CD14-positive monocyte (primary cell): ENCODE measurements around the gene DAPK1. TPM values are rescaled to one million over a fixed set of nuclear protein-coding genes. Genes with fewer than 3 reads are reported as not detected.

Experiments
- DNase-seq, 3 donors: peaks; one replicate each; pipeline ENCODE4 v3.0.0-alpha.2; 2011 to 2022
- H2AFZ ChIP-seq: 2 replicates; pipeline ENCODE4 v1.6.0; 2012; ENCODE audit warnings: mild to moderate bottlenecking, low read depth, low read length, inconsistent platforms; ENCODE audit not compliant: insufficient read depth, poor library complexity, severe bottlenecking
- H3K27ac ChIP-seq, 2 donors: 1 replicate in 1 of 2; 2 replicates in 1 of 2; pipeline ENCODE4 v1.5.1; 2012 to 2013; ENCODE audit warnings: low read length in 2 of 2, control low read depth in 1 of 2, inconsistent platforms in 1 of 2, low read depth in 1 of 2, mild to moderate bottlenecking in 1 of 2
- H3K27me3 ChIP-seq, 2 donors: one replicate each; pipeline versions ENCODE4 v1.6.0 to v1.6.1; 2011 to 2013; ENCODE audit warnings: low read length in 2 of 2; ENCODE audit not compliant: control insufficient read depth in 2 of 2, insufficient read depth in 2 of 2
- H3K36me3 ChIP-seq, 2 donors: replicated peaks in 1 of 2; 1 replicate in 1 of 2; 2 replicates in 1 of 2; pipeline versions ENCODE4 v1.5.1 to v1.6.1; 2012 to 2013; ENCODE audit warnings: low read length in 2 of 2, control low read depth in 1 of 2, inconsistent platforms in 1 of 2, mild to moderate bottlenecking in 1 of 2; ENCODE audit not compliant: insufficient read depth in 2 of 2, control insufficient read depth in 1 of 2
- H3K4me1 ChIP-seq, 2 donors: 1 replicate in 1 of 2; 2 replicates in 1 of 2; pipeline versions ENCODE4 v1.5.1 to v1.6.1; 2012 to 2013; ENCODE audit warnings: low read length in 2 of 2, control low read depth in 1 of 2, inconsistent platforms in 1 of 2, mild to moderate bottlenecking in 1 of 2, moderate library complexity in 1 of 2; ENCODE audit not compliant: insufficient read depth in 2 of 2, control insufficient read depth in 1 of 2
- H3K4me2 ChIP-seq: replicated peaks from 2 replicates; pipeline ENCODE3; 2012; ENCODE audit warnings: low read length, moderate library complexity, mild to moderate bottlenecking; ENCODE audit not compliant: poor library complexity, severe bottlenecking; ENCODE audit errors: extremely low read depth
- H3K4me3 ChIP-seq, 3 experiments: fragments of 200-600 bp in 1 of 3; sonication (generic) in 1 of 3; replicated peaks in 1 of 3; 1 replicate in 2 of 3; 2 replicates in 1 of 3; pipeline ENCODE4 v1.5.1; 2011 to 2013; ENCODE audit warnings: low read length in 3 of 3, mild to moderate bottlenecking in 3 of 3, control low read depth in 2 of 3, low read depth in 2 of 3, inconsistent platforms in 1 of 3, moderate library complexity in 1 of 3
- H3K79me2 ChIP-seq: 2 replicates; pipeline ENCODE4 v1.6.0; 2012; ENCODE audit warnings: mild to moderate bottlenecking, control low read depth, inconsistent platforms, low read length, moderate library complexity; ENCODE audit not compliant: insufficient read depth
- H3K9ac ChIP-seq: 2 replicates; pipeline ENCODE4 v1.6.0; 2017; ENCODE audit warnings: low read length, mild to moderate bottlenecking; ENCODE audit not compliant: insufficient read depth, poor library complexity, severe bottlenecking
- H3K9me3 ChIP-seq, 2 donors: replicated peaks in 1 of 2; 1 replicate in 1 of 2; 2 replicates in 1 of 2; pipeline versions ENCODE4 v1.5.1 to v1.6.1; 2012 to 2013; ENCODE audit warnings: low read length in 2 of 2, control low read depth in 1 of 2; ENCODE audit not compliant: control insufficient read depth in 1 of 2, insufficient read depth in 1 of 2
- H4K20me1 ChIP-seq: 2 replicates; pipeline ENCODE4 v1.6.0; 2012; ENCODE audit warnings: mild to moderate bottlenecking, low read length, control low read depth, moderate library complexity; ENCODE audit not compliant: insufficient read depth
- H3K27ac Mint-ChIP-seq, 7 donors: one replicate each; pipeline ENCODE4 v1.8.0; 2020; ENCODE audit warnings: mild to moderate bottlenecking in 7 of 7, mixed read lengths in 7 of 7, moderate library complexity in 6 of 7, inconsistent platforms in 2 of 7
- H3K27me3 Mint-ChIP-seq, 3 donors: one replicate each; pipeline ENCODE4 v1.8.0; 2021 to 2022; ENCODE audit warnings: low read depth in 3 of 3, mild to moderate bottlenecking in 3 of 3, mixed read lengths in 3 of 3, moderate library complexity in 3 of 3, inconsistent platforms in 1 of 3
- H3K36me3 Mint-ChIP-seq, 2 donors: one replicate each; pipeline ENCODE4 v1.8.0; 2020; ENCODE audit warnings: mixed read lengths in 2 of 2, inconsistent platforms in 1 of 2, mild to moderate bottlenecking in 1 of 2
- H3K4me1 Mint-ChIP-seq: one replicate; pipeline ENCODE4 v1.8.0; 2020; ENCODE audit warnings: mild to moderate bottlenecking, mixed read lengths
- H3K4me3 Mint-ChIP-seq, 2 donors: one replicate each; pipeline ENCODE4 v1.8.0; 2020; ENCODE audit warnings: mild to moderate bottlenecking in 2 of 2, mixed read lengths in 2 of 2, moderate library complexity in 1 of 2
- H3K9me3 Mint-ChIP-seq, 7 donors: one replicate each; pipeline ENCODE4 v1.8.0; 2020 to 2022; ENCODE audit warnings: mixed read lengths in 7 of 7, mild to moderate bottlenecking in 6 of 7, moderate library complexity in 6 of 7, inconsistent platforms in 2 of 7
- CTCF ChIP-seq: fragments of 200-600 bp; IDR thresholded peaks from one replicate; pipeline ENCODE4 v1.8.0; 2022; ENCODE audit warnings: antibody characterized with exemption, mild to moderate bottlenecking
- WGBS: methylation state at CpG from one replicate; pipeline ENCODE4 v1.1.5; 2013; ENCODE audit warnings: missing lambda C conversion rate; ENCODE audit not compliant: insufficient coverage; 5-methylcytosine and 5-hydroxymethylcytosine counted together
- intact Hi-C, 2 donors: fragments of 100-400 bp; cut with micrococcal nuclease; formaldehyde crosslinking; loops; one replicate each; pipeline versions ENCODE4 v1.15.0 to v1.15.1; 2023
- polyA plus RNA-seq, 3 donors: library from polyadenylated mRNA; depleted of rRNA in 1 of 3; unstranded in 2 of 3; stranded (reverse) in 1 of 3; fragments of 300-500 nt in 2 of 3; fragments of >200 nt in 1 of 3; fragmentation: Illumina TruSeq in 2 of 3; gene quantifications; 1 replicate in 2 of 3; 2 replicates in 1 of 3; pipeline ENCODE4 v1.2.3, GENCODE V29; 2012 to 2021

Gene DAPK1
- polyA plus RNA-seq, 3 donors = 24.1 to 102 (median 44.4) TPM

GRCh38 chr9:87491523-87491922 is 6.1 kb upstream of the DAPK1 start:
- H3K36me3 Mint-ChIP-seq = no peaks in the 10 kb centered on the region
- no peaks in the 10 kb centered on the region for H3K36me3 ChIP-seq
- intact Hi-C loops = loop anchor here in 1 of 2 donors (10.0 kb wide), 2 partner anchors 157 to 223 kb away; no protein-coding TSS in a partner anchor
- H3K4me3 ChIP-seq = no peak overlapping the region
- no peaks in the 10 kb centered on the region for H3K79me2 ChIP-seq
- no peak overlapping the region for H3K4me3 Mint-ChIP-seq
- 0% methylated on average over 2 of the region's 3 CpGs for WGBS
- no peak overlapping the region for H2AFZ ChIP-seq
- no peak for DNase-seq
- H3K4me1 Mint-ChIP-seq = peaks cover 53% of the 10 kb centered on the region
- H3K4me1 ChIP-seq = peaks cover 23 to 48% of the 10 kb centered on the region in 2 donors
- no peaks in the 10 kb centered on the region for H4K20me1 ChIP-seq
- no peaks in the 10 kb centered on the region for H3K9me3 ChIP-seq
- no peak for TF ChIP-seq CTCF
- no peak overlapping the region for H3K4me2 ChIP-seq
- H3K27me3 ChIP-seq = no peaks in the 10 kb centered on the region
- H3K27ac ChIP-seq = no peak overlapping the region
- H3K27me3 Mint-ChIP-seq = peaks cover under 1 to 8% (median 7%) of the 10 kb centered on the region in 3 donors
- H3K9me3 Mint-ChIP-seq = no peaks in the 10 kb centered on the region
- H3K9ac ChIP-seq = no peak overlapping the region
- H3K27ac Mint-ChIP-seq = peak overlapping the region in 2 of 7 donors; percentile 6 to 33

GRCh38 chr9:87492642-87493041 is 5.0 kb upstream of the DAPK1 start:
- peaks cover 29 to 56% of the 10 kb centered on the region in 2 donors for H3K4me1 ChIP-seq

More at GRCh38 chr9:87492642-87493041, 5.0 kb upstream of the DAPK1 start:
- Histone ChIP-seq H3K4me3 (no peak overlapping the region), H4K20me1 (no peaks in the 10 kb centered on the region), H3K27me3 (no peaks in the 10 kb centered on the region), H3K79me2 (no peaks in the 10 kb centered on the region), H3K4me2 (no peak overlapping the region), H3K36me3 (no peaks in the 10 kb centered on the region), H3K9me3 (no peaks in the 10 kb centered on the region), H3K27ac (no peak overlapping the region), H2AFZ (peak overlapping the region; percentile 23), H3K9ac (no peak overlapping the region)
- H3K36me3 Mint-ChIP-seq = no peaks in the 10 kb centered on the region
- no peaks in the 10 kb centered on the region for H3K9me3 Mint-ChIP-seq
- peaks cover 58% of the 10 kb centered on the region for H3K4me1 Mint-ChIP-seq
- peak overlapping the region in 2 of 7 donors; percentile 13 to 56 for H3K27ac Mint-ChIP-seq
- no peak for DNase-seq
- no peak overlapping the region for H3K4me3 Mint-ChIP-seq
- 83% methylated on average over 1 of the region's 3 CpGs for WGBS
- intact Hi-C loops = loop anchor here in 1 of 2 donors (10.0 kb wide), 2 partner anchors 158 to 222 kb away; no protein-coding TSS in a partner anchor
- TF ChIP-seq CTCF = no peak
- peaks cover 6 to 11% (median 8%) of the 10 kb centered on the region in 3 donors for H3K27me3 Mint-ChIP-seq
